NT2/D1 (cell line): Measurements from ENCODE around the gene MAST4.

Experiments used
- SUZ12 ChIP-seq: IDR thresholded peaks from 2 replicates; pipeline ENCODE4 v1.6.1; 2011; ENCODE audit not compliant: insufficient read length, insufficient read depth; ENCODE audit errors: extremely low read depth
- YY1 ChIP-seq: IDR thresholded peaks from 2 replicates; pipeline ENCODE4 v1.6.1; 2011; ENCODE audit not compliant: insufficient read length, insufficient read depth
- ZNF274 ChIP-seq: IDR thresholded peaks from 2 replicates; pipeline ENCODE4 v1.6.1; 2011; ENCODE audit warnings: mild to moderate bottlenecking, low read depth, low read length

DNA sequence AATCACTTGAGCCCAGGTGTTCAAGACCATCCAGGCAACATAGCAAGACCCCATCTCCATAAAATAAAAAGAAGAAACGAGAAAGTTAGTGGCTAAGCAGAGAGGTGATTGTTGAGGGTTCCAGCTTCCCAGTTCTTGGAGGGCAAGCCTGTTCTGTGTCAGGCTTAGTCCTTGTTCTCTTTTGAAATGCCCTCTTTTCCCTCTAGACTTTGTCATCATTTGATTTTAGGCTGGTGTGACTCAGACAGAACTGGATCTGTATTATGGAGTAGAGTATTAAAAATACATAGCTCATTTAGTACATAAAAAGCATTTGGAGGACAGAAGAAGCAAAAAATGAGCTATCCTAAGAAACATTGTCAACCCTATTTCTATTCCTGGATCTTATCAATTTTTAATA is 441.0 kb downstream of the MAST4 start:
- TF ChIP-seq SUZ12 = no peak
- TF ChIP-seq YY1 = no peak
- TF ChIP-seq ZNF274 = no peak
